SU-DHL-6 (cell line): ENCODE results near the gene MAGOH.

Experiments
- EZH2phosphoT487 ChIP-seq: fragments of 200-600 bp; sonication (generic), shearing (Covaris generic); conservative IDR thresholded peaks from 2 replicates; pipeline ENCODE4 v1.6.1; 2018; ENCODE audit warnings: mild to moderate bottlenecking, antibody characterized with exemption, low read length, moderate library complexity, mixed read lengths
- TF ChIP-seq, protein P1 (sequence below): fragments of 200-600 bp; sonication (generic); IDR thresholded peaks from one replicate; pipeline ENCODE4 v1.5.1; 2017; ENCODE audit warnings: antibody characterized with exemption, mild to moderate bottlenecking, low read length, moderate library complexity; ENCODE audit not compliant: insufficient read depth, poor library complexity, severe bottlenecking

DNA sequence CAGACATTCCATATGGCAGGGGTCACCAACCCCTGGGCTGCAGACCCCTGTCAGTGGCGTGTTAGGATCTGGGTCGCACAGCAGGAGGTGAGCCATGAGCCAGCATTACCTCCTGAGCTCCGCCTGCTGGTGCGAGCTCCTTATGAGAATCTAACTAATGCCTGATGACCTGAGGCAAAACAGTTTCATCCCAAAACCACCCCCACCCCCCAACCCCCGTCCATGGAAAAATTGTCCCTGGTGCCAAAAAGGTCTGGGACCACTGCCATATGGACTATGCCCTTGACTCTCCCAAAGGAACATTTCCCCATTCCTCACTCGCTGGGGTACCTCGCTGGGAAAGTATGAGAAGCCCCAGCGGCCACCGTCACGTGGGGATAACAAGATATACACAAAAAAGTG lies 48.1 kb downstream of the MAGOH start:
- TF ChIP-seq, protein P1, sequence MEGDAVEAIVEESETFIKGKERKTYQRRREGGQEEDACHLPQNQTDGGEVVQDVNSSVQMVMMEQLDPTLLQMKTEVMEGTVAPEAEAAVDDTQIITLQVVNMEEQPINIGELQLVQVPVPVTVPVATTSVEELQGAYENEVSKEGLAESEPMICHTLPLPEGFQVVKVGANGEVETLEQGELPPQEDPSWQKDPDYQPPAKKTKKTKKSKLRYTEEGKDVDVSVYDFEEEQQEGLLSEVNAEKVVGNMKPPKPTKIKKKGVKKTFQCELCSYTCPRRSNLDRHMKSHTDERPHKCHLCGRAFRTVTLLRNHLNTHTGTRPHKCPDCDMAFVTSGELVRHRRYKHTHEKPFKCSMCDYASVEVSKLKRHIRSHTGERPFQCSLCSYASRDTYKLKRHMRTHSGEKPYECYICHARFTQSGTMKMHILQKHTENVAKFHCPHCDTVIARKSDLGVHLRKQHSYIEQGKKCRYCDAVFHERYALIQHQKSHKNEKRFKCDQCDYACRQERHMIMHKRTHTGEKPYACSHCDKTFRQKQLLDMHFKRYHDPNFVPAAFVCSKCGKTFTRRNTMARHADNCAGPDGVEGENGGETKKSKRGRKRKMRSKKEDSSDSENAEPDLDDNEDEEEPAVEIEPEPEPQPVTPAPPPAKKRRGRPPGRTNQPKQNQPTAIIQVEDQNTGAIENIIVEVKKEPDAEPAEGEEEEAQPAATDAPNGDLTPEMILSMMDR, result no peak
- no peak for TF ChIP-seq EZH2phosphoT487
